Ecto neural progenitor cell (in vitro differentiated cells): ENCODE data around the gene IL31RA.

Experiments used
- DNase-seq: peaks from one replicate; pipeline ENCODE4 v3.0.0-alpha.2; 2018; ENCODE audit warnings: low spot score

Gene IL31RA

GRCh38 chr5:55860288-55860687 is 9.1 kb downstream of the IL31RA start:
- DNase-seq: no peak

- no peak for DNase-seq
Observed at GRCh38 chr5:55860709-55861108, 9.6 kb downstream of the IL31RA start.

GRCh38 chr5:55864606-55865541 is 13.7 kb downstream of the IL31RA start:
- DNase-seq: no peak

- no peak for DNase-seq
Observed at GRCh38 chr5:55865831-55866230, 14.7 kb downstream of the IL31RA start.

- no peak for DNase-seq
Observed at GRCh38 chr5:55866485-55866884, 15.3 kb downstream of the IL31RA start.

- DNase-seq: no peak
Observed at GRCh38 chr5:55866934-55867333, 15.8 kb downstream of the IL31RA start.

- no peak for DNase-seq
Observed at GRCh38 chr5:55868846-55869245, 17.7 kb downstream of the IL31RA start.

- no peak for DNase-seq
Observed at GRCh38 chr5:55869847-55870246, 18.7 kb downstream of the IL31RA start.

GRCh38 chr5:55873234-55873633 is 22.1 kb downstream of the IL31RA start:
- no peak for DNase-seq

GRCh38 chr5:55877655-55878054 is 26.5 kb downstream of the IL31RA start:
- DNase-seq: no peak

GRCh38 chr5:55880453-55880852 is 29.3 kb downstream of the IL31RA start:
- DNase-seq: no peak

GRCh38 chr5:55885359-55885758 is 34.2 kb downstream of the IL31RA start:
- no peak for DNase-seq

GRCh38 chr5:55888205-55888604 is 37.0 kb downstream of the IL31RA start:
- DNase-seq: no peak

- no peak for DNase-seq
Observed at GRCh38 chr5:55892479-55892878, 41.3 kb downstream of the IL31RA start.

GRCh38 chr5:55894135-55894534 is 43.0 kb downstream of the IL31RA start:
- DNase-seq: no peak

- DNase-seq: no peak
Observed at GRCh38 chr5:55895346-55895745, 44.2 kb downstream of the IL31RA start.

GRCh38 chr5:55896238-55896637 is 45.1 kb downstream of the IL31RA start:
- DNase-seq: no peak

- no peak for DNase-seq
Observed at GRCh38 chr5:55896663-55897062, 45.5 kb downstream of the IL31RA start.

GRCh38 chr5:55897206-55897894 is 46.2 kb downstream of the IL31RA start:
- no peak for DNase-seq

GRCh38 chr5:55897905-55898304 is 46.7 kb downstream of the IL31RA start:
- no peak for DNase-seq

- no peak for DNase-seq
Observed at GRCh38 chr5:55899344-55899743, 48.2 kb downstream of the IL31RA start.

GRCh38 chr5:55900068-55900467 is 48.9 kb downstream of the IL31RA start:
- no peak for DNase-seq

GRCh38 chr5:55900776-55901175 is 49.6 kb downstream of the IL31RA start:
- DNase-seq: no peak
